Lower lobe of right lung (tissue), 2 donors: ENCODE results near the gene DLX1. TPM values are rescaled to one million over a fixed set of nuclear protein-coding genes. Genes with fewer than 3 reads are reported as not detected.
A peak's percentile ranks its signal among the peaks of the same experiment; 100 is the strongest.

Experiments
- ATAC-seq, 2 donors: fragments of 200-7000 bp; cut with Tn5 transposase; one replicate each; pipeline ENCODE4 v1.9.1; 2020 to 2022; ENCODE audit warnings: mild to moderate bottlenecking in 2 of 2, moderate library complexity in 2 of 2
- DNase-seq: peaks from one replicate; pipeline ENCODE4 v3.0.0-alpha.2; 2020
- H3K27ac ChIP-seq: fragments of 200-600 bp; one replicate; pipeline ENCODE4 v1.8.0; 2022
- H3K27me3 ChIP-seq: fragments of 200-600 bp; one replicate; pipeline ENCODE4 v1.8.0; 2022; ENCODE audit warnings: low read depth
- H3K36me3 ChIP-seq: fragments of 200-600 bp; one replicate; pipeline ENCODE4 v1.8.0; 2022; ENCODE audit warnings: mild to moderate bottlenecking
- H3K4me1 ChIP-seq: fragments of 200-600 bp; one replicate; pipeline ENCODE4 v1.8.0; 2022
- H3K4me3 ChIP-seq: fragments of 200-600 bp; one replicate; pipeline ENCODE4 v1.8.0; 2022; ENCODE audit warnings: mild to moderate bottlenecking
- H3K9me3 ChIP-seq: fragments of 200-600 bp; one replicate; pipeline ENCODE4 v1.8.0; 2022
- CTCF ChIP-seq: fragments of 200-600 bp; IDR thresholded peaks from one replicate; pipeline ENCODE4 v1.8.0; 2022; ENCODE audit warnings: antibody characterized with exemption, mild to moderate bottlenecking
- intact Hi-C: fragments of 100-400 bp; cut with DNase I; formaldehyde crosslinking; loops from one replicate; pipeline ENCODE4 v1.11.0; 2022
- total RNA-seq: library from RNA; stranded (reverse); fragmentation: NEBNext Ultra II Directional; extraction: Animal tissue kit (Norgen Biotek cat#: 25700); gene quantifications from one replicate; pipeline ENCODE4 v1.2.1, GENCODE V29; 2021
- donor health status: DM: no; HTN: yes; CAD: no; lungs with severe emphysema.

Gene DLX1
- total RNA-seq, 1 donor from 2014 or later = not detected

- no peaks in the 10 kb centered on the region for H3K9me3 ChIP-seq
- H3K27ac ChIP-seq = no peak overlapping the region
- intact Hi-C loops = no loop called here
- no peak overlapping the region for H3K4me3 ChIP-seq
- peaks cover 100% of the 10 kb centered on the region for H3K27me3 ChIP-seq
- H3K4me1 ChIP-seq = peaks cover 31% of the 10 kb centered on the region
- no peak for TF ChIP-seq CTCF
- ATAC-seq (no peak), DNase-seq (peak; percentile 41)
- no peaks in the 10 kb centered on the region for H3K36me3 ChIP-seq
Measured at GRCh38 chr2:172090044-172090961, 5.0 kb downstream of the DLX1 start.

GRCh38 chr2:172091000-172091641 lies 5.8 kb downstream of the DLX1 start:
- no peaks in the 10 kb centered on the region for H3K9me3 ChIP-seq
- H3K4me1 ChIP-seq = peaks cover 31% of the 10 kb centered on the region
- TF ChIP-seq CTCF = no peak
- intact Hi-C loops = no loop called here
- H3K27me3 ChIP-seq = peaks cover 100% of the 10 kb centered on the region
- H3K36me3 ChIP-seq = no peaks in the 10 kb centered on the region
- H3K27ac ChIP-seq = no peak overlapping the region
- H3K4me3 ChIP-seq = no peak overlapping the region
- no peak for DNase-seq
- no peak for ATAC-seq

- H3K27ac ChIP-seq = no peak overlapping the region
- H3K4me1 ChIP-seq = peaks cover 31% of the 10 kb centered on the region
- peaks cover 100% of the 10 kb centered on the region for H3K27me3 ChIP-seq
- no peak for ATAC-seq
- H3K4me3 ChIP-seq = no peak overlapping the region
- no peak for TF ChIP-seq CTCF
- intact Hi-C loops = no loop called here
- DNase-seq = no peak
- no peaks in the 10 kb centered on the region for H3K9me3 ChIP-seq
- H3K36me3 ChIP-seq = no peaks in the 10 kb centered on the region
Measured at GRCh38 chr2:172091761-172092566, 6.7 kb downstream of the DLX1 start.

- H3K4me1 ChIP-seq = peaks cover 34% of the 10 kb centered on the region
- no peak overlapping the region for H3K27ac ChIP-seq
- no peak overlapping the region for H3K4me3 ChIP-seq
- no peak for DNase-seq
- TF ChIP-seq CTCF = no peak
- no peaks in the 10 kb centered on the region for H3K9me3 ChIP-seq
- intact Hi-C loops = no loop called here
- H3K27me3 ChIP-seq = peaks cover 100% of the 10 kb centered on the region
- no peaks in the 10 kb centered on the region for H3K36me3 ChIP-seq
- ATAC-seq = no peak
Measured at GRCh38 chr2:172092716-172093415, 7.6 kb downstream of the DLX1 start.
